Right renal pelvis (tissue), 4 donors: ENCODE results near the gene PPP1R3D. TPM values are rescaled to one million over a fixed set of nuclear protein-coding genes. Genes with fewer than 3 reads are reported as not detected.

Source experiments
- DNase-seq, 4 donors: peaks; one replicate each; pipeline ENCODE4 v3.0.0-alpha.2; 2013; ENCODE audit warnings: low read depth in 4 of 4, low spot score in 3 of 4, missing footprints in 1 of 4
- polyA plus RNA-seq, 4 donors: library from polyadenylated mRNA; unstranded; fragments of 120-200 nt; gene quantifications; one replicate each; pipeline ENCODE4 v1.2.1, GENCODE V29; 2013; ENCODE audit not compliant: insufficient read length in 4 of 4

Gene PPP1R3D
- polyA plus RNA-seq, 4 donors = 6.0 to 7.3 (median 6.8) TPM

DNA sequence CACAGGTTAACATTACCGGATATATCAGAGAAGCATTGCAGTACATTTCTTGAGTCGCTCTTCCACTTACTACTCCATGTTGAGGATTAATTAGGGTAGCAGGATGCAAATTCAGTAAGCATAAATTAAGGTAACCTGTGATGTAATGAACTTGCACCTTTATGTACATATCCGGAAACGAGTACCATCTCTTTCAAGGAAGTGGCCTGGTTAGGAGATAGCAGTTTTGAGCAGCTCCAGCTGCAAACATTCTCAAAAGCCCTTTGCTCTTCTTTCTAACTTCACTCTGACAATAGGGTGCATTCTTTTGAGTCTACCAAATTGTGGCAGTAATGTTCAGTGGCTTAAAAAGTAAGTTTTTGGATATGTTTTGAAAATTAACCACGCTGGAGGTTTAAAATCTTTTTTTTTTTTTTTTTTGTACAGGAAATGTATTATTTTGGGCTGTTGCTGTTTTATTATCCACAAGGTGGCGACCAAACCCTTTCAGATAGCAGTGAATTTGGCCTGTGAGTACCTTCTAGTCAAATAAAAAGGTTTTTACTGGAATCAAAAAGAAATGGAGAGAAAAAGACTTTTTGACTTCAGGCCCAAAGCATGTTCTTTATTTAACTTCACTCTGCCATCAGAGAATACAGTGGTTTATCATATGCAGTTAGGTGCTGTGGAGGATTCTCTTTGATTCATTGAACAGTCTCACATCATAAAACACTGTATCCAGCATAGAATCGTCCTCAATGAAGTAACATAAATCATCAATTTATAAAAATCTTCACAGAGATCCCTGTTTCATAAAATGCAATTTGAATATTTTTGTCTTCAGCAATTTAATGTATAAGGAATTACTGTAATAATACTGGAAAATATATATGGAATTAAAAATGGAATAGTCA lies 9.0 kb upstream of the PPP1R3D start:
- DNase-seq = peak in 3 of 4 donors; percentile 31 to 58 (median 39)

DNA sequence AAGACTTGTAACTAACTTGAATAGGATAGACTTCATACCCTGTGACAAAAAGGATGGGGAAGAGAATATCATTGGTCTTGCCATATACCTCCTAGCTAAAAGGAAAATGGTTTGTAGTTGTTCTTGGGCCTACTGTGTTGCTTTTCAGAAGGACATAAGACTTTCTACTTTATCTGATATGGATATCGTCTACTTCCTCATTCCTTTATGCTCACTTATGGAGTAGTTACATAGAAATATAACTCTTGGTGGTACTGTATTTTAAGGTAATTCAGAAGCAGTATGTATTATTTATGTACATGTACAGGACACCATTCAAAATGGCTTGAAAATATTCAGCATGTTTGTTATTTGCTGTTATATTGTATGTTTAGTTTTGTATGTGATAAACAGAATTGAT lies 8.1 kb upstream of the PPP1R3D start:
- no peak for DNase-seq

- DNase-seq = no peak
These were observed 7.3 kb upstream of the PPP1R3D start for GRCh38 chr20:59947376-59947775.

DNA sequence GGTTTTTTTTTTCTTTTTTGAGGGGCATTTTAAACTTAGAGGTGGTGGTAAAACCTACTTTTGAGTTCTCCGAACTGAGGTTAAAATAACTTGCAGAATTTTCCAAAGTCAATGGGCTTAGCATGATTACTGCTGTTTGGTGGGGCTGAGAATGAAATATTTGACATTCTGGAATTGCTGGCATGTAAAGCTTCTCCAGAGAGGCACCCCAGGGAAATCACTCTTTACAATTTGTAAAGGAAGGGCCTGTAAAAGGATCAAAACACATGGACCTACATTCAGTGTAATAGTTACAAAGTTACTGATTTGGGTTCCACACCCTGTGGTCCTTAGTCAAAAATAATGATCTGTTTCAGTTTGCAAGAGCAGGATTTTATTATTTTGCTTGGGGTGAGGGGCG lies 5.6 kb upstream of the PPP1R3D start:
- DNase-seq = no peak

GRCh38 chr20:59945175-59945574 lies 5.1 kb upstream of the PPP1R3D start:
- no peak for DNase-seq

DNA sequence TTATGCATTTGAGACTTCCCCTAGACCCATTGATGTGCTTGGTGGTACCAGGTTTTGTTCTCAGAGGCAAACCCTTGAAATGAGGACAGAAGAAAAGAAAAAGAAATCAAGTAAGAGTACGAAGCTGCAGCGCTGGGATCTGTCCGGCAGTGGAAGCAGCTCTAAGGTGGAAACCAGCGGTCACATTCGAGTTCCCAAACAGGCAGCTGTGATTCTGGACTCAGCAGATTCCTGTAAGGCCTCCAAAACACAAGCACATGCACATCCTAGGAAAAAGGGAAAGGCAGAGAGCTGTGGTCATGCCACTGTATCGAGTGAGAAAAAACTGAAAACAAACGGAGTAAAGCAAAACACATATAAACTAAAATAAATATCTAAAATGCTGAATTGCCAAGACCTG lies 4.6 kb upstream of the PPP1R3D start:
- DNase-seq = no peak

DNA sequence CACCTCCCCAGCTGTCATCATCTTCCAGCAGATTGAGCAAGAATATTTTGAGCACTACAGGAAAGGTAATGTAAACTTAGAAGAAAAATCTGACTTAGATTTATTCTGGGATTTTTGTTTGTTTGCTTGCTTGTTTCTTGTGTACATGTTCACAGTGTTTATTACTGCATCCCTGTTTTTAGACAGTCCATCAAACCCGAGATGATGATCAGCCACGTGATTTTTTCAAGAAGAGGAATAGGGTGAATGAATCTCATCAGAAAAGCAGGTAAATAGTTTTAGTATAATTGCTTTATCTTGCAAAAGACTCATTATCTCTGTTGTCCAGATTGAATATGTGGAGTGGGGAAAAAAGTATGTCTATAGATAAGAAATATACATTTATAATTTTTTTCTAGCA lies 2.1 kb upstream of the PPP1R3D start:
- DNase-seq = no peak

GRCh38 chr20:59940956-59941294 lies 820 bp upstream of the PPP1R3D start:
- DNase-seq = no peak

- no peak for DNase-seq
These were observed 301 bp downstream of the PPP1R3D start for GRCh38 chr20:59939879-59940128.

DNA sequence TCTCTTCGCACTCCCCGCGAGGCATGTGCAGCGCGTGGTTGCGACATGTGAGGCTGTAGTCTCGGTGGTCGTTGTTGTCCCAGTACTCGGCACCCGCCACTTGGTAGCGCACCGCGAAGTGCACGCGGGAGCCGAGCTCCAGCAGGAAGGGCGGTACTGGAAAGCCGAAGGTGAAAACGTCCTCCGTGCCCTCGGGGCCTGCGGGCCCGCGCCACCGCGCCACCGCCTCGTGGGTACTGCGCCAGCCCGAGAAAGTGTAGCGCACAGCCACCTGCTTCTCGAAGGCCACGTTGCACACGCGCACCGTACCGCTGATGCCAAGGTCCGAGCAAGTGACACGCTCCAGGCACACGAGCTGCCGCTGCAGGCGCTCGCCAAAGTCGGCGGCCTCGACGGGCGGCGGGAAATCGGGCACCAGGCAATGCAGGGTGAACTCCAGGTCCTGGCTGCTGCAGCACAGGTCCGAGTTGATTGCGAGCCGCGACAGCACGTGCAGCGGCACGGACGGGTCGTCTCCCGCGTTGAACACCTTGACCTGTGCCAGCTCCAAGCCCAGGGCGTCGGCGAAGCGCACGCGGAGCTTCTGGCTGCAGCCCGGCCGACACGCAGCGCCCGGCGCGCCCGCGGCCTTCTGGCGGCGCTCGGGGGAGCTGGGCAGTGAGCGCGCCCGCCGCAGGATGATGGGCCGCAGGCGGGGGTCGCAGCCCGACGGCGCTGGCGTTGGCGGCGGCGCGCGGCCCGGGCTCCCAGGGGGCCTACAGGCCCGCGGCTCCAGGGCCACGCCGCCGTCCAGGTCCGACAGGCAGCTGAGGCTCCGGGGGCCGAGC lies 840 bp downstream of the PPP1R3D start:
- DNase-seq = peak in 1 of 4 donors; percentile 16

DNA sequence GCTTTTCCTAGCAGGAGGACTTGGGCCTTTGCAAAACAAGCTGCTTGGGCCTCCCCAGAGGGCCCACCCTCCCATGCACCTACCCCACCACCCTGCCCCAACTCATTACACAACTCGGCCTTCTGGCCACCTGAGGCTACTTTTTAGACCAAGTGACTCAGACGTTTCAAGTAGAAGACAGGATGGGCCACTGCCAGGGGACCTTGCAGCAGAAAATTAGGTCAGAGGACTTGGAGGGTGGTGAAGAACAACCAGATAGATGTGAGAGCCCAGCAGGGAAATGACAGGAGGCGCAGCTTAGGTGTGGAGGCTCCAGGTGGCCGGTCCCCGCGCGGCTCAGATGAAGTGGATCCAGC lies 1.4 kb downstream of the PPP1R3D start:
- no peak for DNase-seq

- DNase-seq = no peak
These were observed 1.9 kb downstream of the PPP1R3D start for GRCh38 chr20:59938221-59938620.

DNA sequence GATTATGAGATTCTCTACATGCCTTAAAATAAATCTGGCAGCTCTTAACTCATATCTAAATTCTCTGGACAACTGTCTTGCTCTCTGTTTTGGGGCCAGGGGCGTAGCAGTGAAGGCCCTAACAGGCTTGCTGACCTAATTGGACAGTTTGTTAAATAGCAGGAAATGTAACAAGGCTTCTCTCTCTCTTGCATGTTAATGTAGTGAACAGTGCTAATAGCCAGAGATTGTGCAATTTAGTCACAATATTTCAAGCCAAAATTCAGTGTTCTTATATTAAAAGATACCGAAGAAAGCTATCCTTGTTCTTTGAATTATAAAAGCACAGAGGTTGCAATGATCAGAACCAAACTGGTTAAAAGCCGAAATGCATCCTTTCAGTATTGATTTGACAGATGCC lies 3.0 kb downstream of the PPP1R3D start:
- no peak for DNase-seq

DNA sequence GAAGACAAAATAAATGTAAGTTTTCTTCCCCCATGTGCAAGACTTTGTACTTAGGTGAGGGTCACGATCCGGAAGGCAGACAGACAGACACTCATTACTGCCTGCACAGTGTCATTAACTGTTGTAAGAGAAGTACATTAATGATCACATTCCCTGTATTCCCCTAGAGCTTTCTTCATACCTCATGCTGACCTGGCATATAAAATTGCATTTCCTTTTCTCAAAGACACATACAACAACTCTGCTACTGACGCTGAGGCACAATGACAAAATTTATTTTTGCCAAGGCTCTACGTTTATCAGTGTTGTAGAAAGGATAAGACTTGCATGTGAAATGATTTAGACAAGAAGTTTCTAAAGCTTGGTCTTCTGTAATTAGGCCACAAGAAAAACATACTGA lies 3.7 kb downstream of the PPP1R3D start:
- no peak for DNase-seq

- DNase-seq = no peak
These were observed 4.5 kb downstream of the PPP1R3D start for GRCh38 chr20:59935457-59936185.

GRCh38 chr20:59933849-59934585 lies 6.1 kb downstream of the PPP1R3D start:
- DNase-seq = peak; percentile 58 to 67 (median 61)

DNA sequence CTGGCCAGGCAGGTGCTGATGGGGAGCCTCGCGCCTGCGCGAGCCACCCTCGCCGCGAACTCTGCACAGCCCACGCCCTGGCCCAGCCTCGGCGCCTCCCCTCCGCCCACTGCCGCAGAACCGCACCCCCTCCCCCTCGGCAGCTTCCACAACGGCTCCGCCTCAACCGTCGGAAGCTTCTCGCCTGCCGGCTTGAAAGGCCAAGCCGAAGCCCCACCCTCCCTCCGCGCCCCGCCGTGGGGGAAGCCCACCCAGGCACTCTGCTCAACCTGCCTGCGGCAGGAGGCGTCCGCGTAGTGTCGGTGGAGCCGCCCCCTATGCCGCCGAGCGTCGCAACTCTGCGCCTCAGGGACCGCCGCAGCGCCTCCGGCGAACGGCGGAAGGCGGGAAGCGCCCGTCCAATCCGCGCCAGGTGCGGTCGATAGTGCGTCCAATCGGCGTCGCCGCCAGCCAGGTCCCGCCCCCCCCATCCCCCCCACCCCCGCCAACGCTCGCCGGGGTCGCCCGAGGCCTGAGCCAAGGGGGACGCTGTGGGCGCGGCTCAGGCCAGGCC lies 6.7 kb downstream of the PPP1R3D start, which contains the start of gene SYCP2:
Gene SYCP2 (minus strand): TSS at position 342 of the 553 bp plus-strand sequence. CDS start 11,224 bp downstream, outside the sequence.
- DNase-seq = peak in 2 of 4 donors; percentile 12 to 37

- no peak for DNase-seq
These were observed 7.3 kb downstream of the PPP1R3D start for GRCh38 chr20:59932616-59933295.

DNA sequence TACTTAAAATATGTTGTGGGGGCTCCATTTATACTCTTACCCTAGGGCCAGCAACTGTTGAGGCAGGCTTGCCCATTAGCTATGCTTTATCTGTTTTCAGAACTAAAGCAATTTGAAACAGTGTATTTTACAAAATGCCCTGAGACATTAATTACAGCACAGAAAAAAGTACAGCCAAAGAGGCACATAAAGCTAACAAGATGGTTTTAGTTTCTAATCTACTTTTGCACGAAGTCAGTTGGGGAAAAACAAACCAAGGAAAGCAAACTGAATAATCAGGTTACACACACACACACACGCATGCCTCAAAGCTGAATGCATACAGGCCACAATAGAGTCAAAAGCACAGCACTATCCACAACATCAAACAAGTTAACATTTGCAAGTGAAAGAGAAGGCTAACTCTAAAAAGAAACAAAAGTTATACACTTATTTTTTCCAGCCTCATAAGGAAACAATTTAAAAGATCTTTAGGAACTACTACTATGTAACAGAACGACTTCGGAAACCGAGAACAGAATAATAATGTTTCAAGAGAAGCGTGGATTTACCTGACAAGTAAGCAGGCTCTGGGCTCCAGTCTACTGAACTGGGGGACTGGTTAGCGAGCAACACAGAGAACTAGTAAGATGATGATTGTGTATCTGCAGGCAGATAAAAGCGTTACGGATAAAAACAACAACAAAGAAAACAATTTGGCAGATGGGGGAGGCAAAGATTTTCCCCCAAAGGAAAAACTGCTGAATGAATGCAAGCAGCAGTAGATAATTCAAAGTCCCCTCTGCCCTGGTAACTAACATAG lies 8.4 kb downstream of the PPP1R3D start:
- DNase-seq = no peak
